ENCODE results near the gene NOVA2.

GRCh38 chr19:45934551-45935230 lies 39.0 kb downstream of the NOVA2 start:
- TF ChIP-seq FOXM1 (IDR thresholded peaks at IDR 0.05; ENCODE audit: borderline replicate concordance, low read depth) (no peak), EP300 (IDR thresholded peaks at IDR 0.05; ENCODE audit: borderline replicate concordance) (no peak), USF1 (IDR thresholded peaks at IDR 0.05) (no peak)

Measured in Ishikawa (cell line).